Skin of body (tissue), 2 donors: ENCODE results near the gene PCARE. TPM values are rescaled to one million over a fixed set of nuclear protein-coding genes. Genes with fewer than 3 reads are reported as not detected.
A peak's percentile ranks its signal among the peaks of the same experiment; 100 is the strongest.
"Not testable (repeated sequence)": the region's sequence is repeated elsewhere in the genome, so short reads cannot be mapped to it uniquely, and the experiment has no call there.

Experiments used
- DNase-seq: peaks from one replicate; lab custom pipeline; 2025; lab: John Stamatoyannopoulos, UW
- total RNA-seq: library from RNA; depleted of rRNA; stranded (reverse); fragments of >200 nt; gene quantifications from one replicate; pipeline ENCODE4 v1.2.3, GENCODE V29; 2014

Gene PCARE
- 0.10 TPM for total RNA-seq

GRCh38 chr2:29074411-29074810 lies at the start of gene PCARE:
PCARE (minus strand) TSS chr2:29074523; CDS start chr2:29074261, 262 bp downstream.
- no peak for DNase-seq

- no peak for DNase-seq
Observed at GRCh38 chr2:29123617-29124349, 49.5 kb upstream of the PCARE start.

GRCh38 chr2:29120846-29121245 lies 46.5 kb upstream of the PCARE start:
- DNase-seq = no peak

- DNase-seq = no peak
Observed at GRCh38 chr2:29119211-29119610, 44.9 kb upstream of the PCARE start.

- DNase-seq = no peak
Observed at GRCh38 chr2:29117636-29118303, 43.4 kb upstream of the PCARE start.

- DNase-seq = peak; percentile 48
Observed at GRCh38 chr2:29115797-29116781, 41.8 kb upstream of the PCARE start.

GRCh38 chr2:29114946-29115609 lies 40.8 kb upstream of the PCARE start, which contains the start of gene CLIP4:
CLIP4 (plus strand) TSS chr2:29115415; CDS start chr2:29121389, 5,974 bp downstream.
- DNase-seq = no peak

- no peak for DNase-seq
Observed at GRCh38 chr2:29114586-29114945, 40.2 kb upstream of the PCARE start.

- no peak for DNase-seq
Observed at GRCh38 chr2:29113891-29114321, 39.6 kb upstream of the PCARE start.

GRCh38 chr2:29113027-29113686 lies 38.8 kb upstream of the PCARE start:
- no peak for DNase-seq

GRCh38 chr2:29112379-29112778 lies 38.1 kb upstream of the PCARE start:
- DNase-seq = no peak

GRCh38 chr2:29110916-29111535 lies 36.7 kb upstream of the PCARE start:
- no peak for DNase-seq

GRCh38 chr2:29109246-29109645 lies 34.9 kb upstream of the PCARE start:
- DNase-seq = no peak

- DNase-seq = no peak
Observed at GRCh38 chr2:29108225-29108624, 33.9 kb upstream of the PCARE start.

- DNase-seq = not testable (repeated sequence)
Observed at GRCh38 chr2:29107547-29107946, 33.2 kb upstream of the PCARE start.

GRCh38 chr2:29106980-29107388 lies 32.7 kb upstream of the PCARE start:
- DNase-seq = no peak

GRCh38 chr2:29106256-29106655 lies 31.9 kb upstream of the PCARE start:
- no peak for DNase-seq

- DNase-seq = no peak
Observed at GRCh38 chr2:29105375-29105774, 31.1 kb upstream of the PCARE start.

GRCh38 chr2:29104688-29105087 lies 30.4 kb upstream of the PCARE start:
- no peak for DNase-seq

GRCh38 chr2:29100564-29100963 lies 26.2 kb upstream of the PCARE start:
- DNase-seq = no peak
